WTC11 (cell line): ENCODE results near the gene RUNX2. TPM values are rescaled to one million over a fixed set of nuclear protein-coding genes. Genes with fewer than 3 reads are reported as not detected.

Experiments
- ATAC-seq: fragments of 200-7000 bp; cut with Tn5 transposase; 2 replicates; pipeline ENCODE4 v1.10.0; 2021; ENCODE audit warnings: mild to moderate bottlenecking, moderate library complexity
- CTCF ChIA-PET: fragments of 300-600 bp; sonication (Branson Sonifier 250); formaldehyde crosslinking; loops from one replicate; lab custom pipeline; 2021; ENCODE audit warnings: antibody characterized with exemption; lab: Charles Lee
- POLR2A ChIA-PET: fragments of 350-600 bp; sonication (Branson Sonifier 250); formaldehyde crosslinking; loops from one replicate; lab custom pipeline; 2021; ENCODE audit warnings: antibody characterized with exemption; lab: Charles Lee
- DNase-seq: peaks from one replicate; pipeline ENCODE4 v3.0.0; 2021; ENCODE audit warnings: low spot score
- H3K27ac Mint-ChIP-seq: 2 replicates; pipeline ENCODE4 v1.8.0; 2021; ENCODE audit warnings: mixed read lengths
- H3K27me3 Mint-ChIP-seq: 2 replicates; pipeline ENCODE4 v1.8.0; 2021; ENCODE audit warnings: low read depth, mild to moderate bottlenecking, moderate library complexity, mixed read lengths
- H3K36me3 Mint-ChIP-seq: 2 replicates; pipeline ENCODE4 v1.8.0; 2021; ENCODE audit warnings: mixed read lengths
- H3K4me1 Mint-ChIP-seq: 2 replicates; pipeline ENCODE4 v1.8.0; 2022; ENCODE audit warnings: mixed read lengths
- H3K4me3 Mint-ChIP-seq: 2 replicates; pipeline ENCODE4 v1.8.0; 2021; ENCODE audit warnings: mild to moderate bottlenecking, moderate library complexity, mixed read lengths
- H3K9me3 Mint-ChIP-seq: 2 replicates; pipeline ENCODE4 v1.8.0; 2021; ENCODE audit warnings: mixed read lengths
- ATF3 ChIP-seq: sonication (generic); formaldehyde crosslinking; conservative IDR thresholded peaks from 2 replicates; pipeline ENCODE4 v1.8.1; 2022; ENCODE audit warnings: mild to moderate bottlenecking, missing genetic modification reagents
- CREB1 ChIP-seq: sonication (generic); formaldehyde crosslinking; IDR thresholded peaks from 2 replicates; pipeline ENCODE4 v1.8.0; 2023; ENCODE audit warnings: mild to moderate bottlenecking, missing genetic modification reagents
- ELF4 ChIP-seq: sonication (generic); formaldehyde crosslinking; IDR thresholded peaks from 2 replicates; pipeline ENCODE4 v1.8.1; 2022; ENCODE audit warnings: low read depth, mild to moderate bottlenecking, moderate library complexity, missing genetic modification reagents
- FOXJ3 ChIP-seq: sonication (generic); formaldehyde crosslinking; IDR thresholded peaks from 2 replicates; pipeline ENCODE4 v1.9.0; 2021; ENCODE audit warnings: missing genetic modification reagents, mild to moderate bottlenecking, borderline replicate concordance
- FOXP1 ChIP-seq: sonication (generic); formaldehyde crosslinking; IDR thresholded peaks from 2 replicates; pipeline ENCODE4 v1.8.0; 2022; ENCODE audit warnings: missing genetic modification reagents, mild to moderate bottlenecking, moderate library complexity, borderline replicate concordance
- FOXP4 ChIP-seq: sonication (generic); formaldehyde crosslinking; IDR thresholded peaks from 2 replicates; pipeline ENCODE4 v1.8.0; 2022; ENCODE audit warnings: mild to moderate bottlenecking, missing genetic modification reagents
- IRF1 ChIP-seq: sonication (generic); formaldehyde crosslinking; IDR thresholded peaks from 2 replicates; pipeline ENCODE4 v1.8.0; 2023; ENCODE audit warnings: missing genetic modification reagents
- JAZF1 ChIP-seq: fragments of 250-450 bp; sonication (Bioruptor Pico); IDR thresholded peaks from 2 replicates; pipeline ENCODE4 v1.9.0; 2021; ENCODE audit warnings: moderate library complexity, mild to moderate bottlenecking, inconsistent platforms
- MYBL2 ChIP-seq: sonication (generic); formaldehyde crosslinking; IDR thresholded peaks from 2 replicates; pipeline ENCODE4 v1.8.1; 2023; ENCODE audit warnings: mild to moderate bottlenecking, moderate library complexity, missing genetic modification reagents
- NFATC4 ChIP-seq: fragments of 250-450 bp; sonication (Bioruptor Pico); IDR thresholded peaks from 2 replicates; pipeline ENCODE4 v1.9.0; 2021; ENCODE audit warnings: mild to moderate bottlenecking
- NFYB ChIP-seq: sonication (generic); formaldehyde crosslinking; conservative IDR thresholded peaks from 2 replicates; pipeline ENCODE4 v1.8.0; 2022; ENCODE audit warnings: low read depth, missing genetic modification reagents
- NR2C2 ChIP-seq: sonication (generic); formaldehyde crosslinking; IDR thresholded peaks from 2 replicates; pipeline ENCODE4 v1.8.0; 2022; ENCODE audit warnings: mild to moderate bottlenecking, missing genetic modification reagents
- PREB ChIP-seq: sonication (generic); formaldehyde crosslinking; IDR thresholded peaks from 2 replicates; pipeline ENCODE4 v1.8.1; 2022; ENCODE audit warnings: mild to moderate bottlenecking, missing genetic modification reagents, moderate library complexity, borderline replicate concordance
- SMAD3 ChIP-seq: sonication (generic); formaldehyde crosslinking; IDR thresholded peaks from 2 replicates; pipeline ENCODE4 v1.8.0; 2022; ENCODE audit warnings: missing genetic modification reagents, mild to moderate bottlenecking, borderline replicate concordance
- STAT6 ChIP-seq: sonication (generic); formaldehyde crosslinking; conservative IDR thresholded peaks from 2 replicates; pipeline ENCODE4 v1.8.1; 2023; ENCODE audit warnings: mild to moderate bottlenecking, low read depth, missing genetic modification reagents, moderate library complexity
- TP53 ChIP-seq: sonication (generic); formaldehyde crosslinking; IDR thresholded peaks from 2 replicates; pipeline ENCODE4 v1.8.1; 2023; ENCODE audit warnings: mild to moderate bottlenecking, missing genetic modification reagents
- USF1 ChIP-seq: sonication (generic); formaldehyde crosslinking; IDR thresholded peaks from 2 replicates; pipeline ENCODE4 v1.8.0; 2022; ENCODE audit warnings: mild to moderate bottlenecking, missing genetic modification reagents
- ZBTB21 ChIP-seq: sonication (generic); formaldehyde crosslinking; IDR thresholded peaks from 2 replicates; pipeline ENCODE4 v1.8.1; 2023; ENCODE audit warnings: mild to moderate bottlenecking, missing genetic modification reagents, borderline replicate concordance
- ZMAT4 ChIP-seq: fragments of 250-450 bp; sonication (Bioruptor Pico); IDR thresholded peaks from 2 replicates; pipeline ENCODE4 v1.9.0; 2021; ENCODE audit warnings: mild to moderate bottlenecking
- ZNF138 ChIP-seq: sonication (generic); formaldehyde crosslinking; conservative IDR thresholded peaks from 2 replicates; pipeline ENCODE4 v1.8.1; 2022; ENCODE audit warnings: mild to moderate bottlenecking, moderate library complexity, missing genetic modification reagents
- ZNF219 ChIP-seq: sonication (generic); formaldehyde crosslinking; IDR thresholded peaks from 2 replicates; pipeline ENCODE4 v1.8.0; 2023; ENCODE audit warnings: missing genetic modification reagents, mild to moderate bottlenecking, borderline replicate concordance
- ZNF317 ChIP-seq: sonication (generic); formaldehyde crosslinking; IDR thresholded peaks from 2 replicates; pipeline ENCODE4 v1.8.1; 2023; ENCODE audit warnings: low read depth, mild to moderate bottlenecking, moderate library complexity, missing genetic modification reagents, borderline replicate concordance
- ZNF512 ChIP-seq: sonication (generic); formaldehyde crosslinking; IDR thresholded peaks from 2 replicates; pipeline ENCODE4 v1.8.1; 2022; ENCODE audit warnings: missing genetic modification reagents, borderline replicate concordance
- total RNA-seq: library from RNA; stranded (reverse); gene quantifications from 3 replicates; pipeline ENCODE4 v1.2.3, GENCODE V29; 2021

The RUNX2 gene
- total RNA-seq, 1 experiment from 2014 or later, result 0.28 TPM

- Mint-ChIP-seq H3K27me3 (no peaks in the 10 kb centered on the region), H3K27ac (no peak overlapping the region), H3K4me1 (peaks cover 3% of the 10 kb centered on the region), H3K4me3 (no peak overlapping the region), H3K36me3 (no peaks in the 10 kb centered on the region), H3K9me3 (no peaks in the 10 kb centered on the region)
- no peak for ATAC-seq
- CTCF ChIA-PET, result interaction anchor here (1.2 to 1.4 kb wide), 3 partner anchors 53 to 1084 kb away, joined by 3 to 4 read pairs (median 3); no protein-coding TSS in a partner anchor
- no peak for DNase-seq
- TF ChIP-seq SMAD3 (no peak), USF1 (no peak), FOXJ3 (CRISPR knock-in tag) (no peak), ZBTB21 (CRISPR knock-in tag) (no peak), ZNF219 (no peak), MYBL2 (no peak), TP53 (CRISPR knock-in tag) (no peak), STAT6 (CRISPR knock-in tag) (no peak), NFATC4 (CRISPR knock-in tag) (no peak), FOXP4 (CRISPR knock-in tag) (no peak), ATF3 (CRISPR knock-in tag) (no peak)
- POLR2A ChIA-PET, result no interaction called here
Measured at GRCh38 chr6:45553730-45554344, 225.7 kb downstream of the RUNX2 start.

GRCh38 chr6:45554591-45554990 lies 226.5 kb downstream of the RUNX2 start:
- ATAC-seq (no peak), DNase-seq (no peak)
- TF ChIP-seq NFATC4 (CRISPR knock-in tag) (no peak), ZNF138 (no peak), PREB (CRISPR knock-in tag) (no peak), ATF3 (CRISPR knock-in tag) (no peak), JAZF1 (CRISPR knock-in tag) (no peak), ZMAT4 (no peak), ZNF317 (no peak), FOXP1 (CRISPR knock-in tag) (no peak), CREB1 (no peak), ZNF512 (no peak), NR2C2 (no peak), IRF1 (CRISPR knock-in tag) (no peak), NFYB (no peak), ELF4 (CRISPR knock-in tag) (no peak)
- ChIA-PET CTCF (interaction anchor here (1.2 to 1.4 kb wide), 3 partner anchors 54 to 1085 kb away, joined by 3 to 4 read pairs (median 3); no protein-coding TSS in a partner anchor), POLR2A (no interaction called here)
- H3K9me3 Mint-ChIP-seq, result no peaks in the 10 kb centered on the region
- no peak overlapping the region for H3K27ac Mint-ChIP-seq
- peaks cover 3% of the 10 kb centered on the region for H3K4me1 Mint-ChIP-seq
- no peaks in the 10 kb centered on the region for H3K27me3 Mint-ChIP-seq
- H3K4me3 Mint-ChIP-seq, result no peak overlapping the region
- no peaks in the 10 kb centered on the region for H3K36me3 Mint-ChIP-seq
